ENCODE measurements around the gene TAGLN. TPM values are rescaled to one million over a fixed set of nuclear protein-coding genes. Genes with fewer than 3 reads are reported as not detected.

TAGLN gene
- polyA plus RNA-seq, 1 donor = 806 TPM

GRCh38 chr11:117171007-117171403 is 28.2 kb upstream of the TAGLN start:
- no CpG with 5 or more reads among the region's 2 CpGs for WGBS (ENCODE audit: insufficient coverage, low lambda C conversion rate)
- peak in 1 of 2 donors; percentile 23 for DNase-seq
- peaks cover 25% of the 10 kb centered on the region for H3K36me3 ChIP-seq (ENCODE audit: control insufficient read depth, insufficient read depth, low read length)
- peak overlapping the region; percentile 20 for H3K27ac ChIP-seq (ENCODE audit: low read length)
- no peaks in the 10 kb centered on the region for H3K27me3 ChIP-seq (ENCODE audit: control insufficient read depth, insufficient read depth, low read length)
- H3K9me3 ChIP-seq (ENCODE audit: control insufficient read depth, low read depth, low read length) = no peaks in the 10 kb centered on the region
- H3K4me1 ChIP-seq (ENCODE audit: control insufficient read depth, insufficient read depth, low read length) = peaks cover 24% of the 10 kb centered on the region
- H3K4me3 ChIP-seq (ENCODE audit: low read length) = no peak overlapping the region

- no peaks in the 10 kb centered on the region for H3K9me3 ChIP-seq (ENCODE audit: control insufficient read depth, low read depth, low read length)
- peak; percentile 77 to 83 for DNase-seq
- no peaks in the 10 kb centered on the region for H3K27me3 ChIP-seq (ENCODE audit: control insufficient read depth, insufficient read depth, low read length)
- H3K36me3 ChIP-seq (ENCODE audit: control insufficient read depth, insufficient read depth, low read length) = peaks cover 21% of the 10 kb centered on the region
- WGBS (ENCODE audit: insufficient coverage, low lambda C conversion rate) = no CpG with 5 or more reads among the region's 14 CpGs
- peak overlapping the region; percentile 64 for H3K27ac ChIP-seq (ENCODE audit: low read length)
- H3K4me3 ChIP-seq (ENCODE audit: low read length) = no peak overlapping the region
- peaks cover 24% of the 10 kb centered on the region for H3K4me1 ChIP-seq (ENCODE audit: control insufficient read depth, insufficient read depth, low read length)
Measured at GRCh38 chr11:117171404-117172061, 27.6 kb upstream of the TAGLN start.

- Histone ChIP-seq H3K9me3 (ENCODE audit: control insufficient read depth, low read depth, low read length) (no peaks in the 10 kb centered on the region), H3K27ac (ENCODE audit: low read length) (no peak overlapping the region), H3K4me3 (ENCODE audit: low read length) (no peak overlapping the region), H3K4me1 (ENCODE audit: control insufficient read depth, insufficient read depth, low read length) (peaks cover 24% of the 10 kb centered on the region), H3K27me3 (ENCODE audit: control insufficient read depth, insufficient read depth, low read length) (no peaks in the 10 kb centered on the region), H3K36me3 (ENCODE audit: control insufficient read depth, insufficient read depth, low read length) (peaks cover 10% of the 10 kb centered on the region)
- no CpG with 5 or more reads among the region's 14 CpGs for WGBS (ENCODE audit: insufficient coverage, low lambda C conversion rate)
- DNase-seq = no peak
Measured at GRCh38 chr11:117172724-117173421, 26.3 kb upstream of the TAGLN start.

- H3K9me3 ChIP-seq (ENCODE audit: control insufficient read depth, low read depth, low read length) = no peaks in the 10 kb centered on the region
- no CpG with 5 or more reads among the region's 7 CpGs for WGBS (ENCODE audit: insufficient coverage, low lambda C conversion rate)
- no peaks in the 10 kb centered on the region for H3K27me3 ChIP-seq (ENCODE audit: control insufficient read depth, insufficient read depth, low read length)
- H3K4me1 ChIP-seq (ENCODE audit: control insufficient read depth, insufficient read depth, low read length) = peaks cover 35% of the 10 kb centered on the region
- H3K36me3 ChIP-seq (ENCODE audit: control insufficient read depth, insufficient read depth, low read length) = peaks cover 4% of the 10 kb centered on the region
- no peak overlapping the region for H3K4me3 ChIP-seq (ENCODE audit: low read length)
- no peak for DNase-seq
- H3K27ac ChIP-seq (ENCODE audit: low read length) = no peak overlapping the region
Measured at GRCh38 chr11:117175104-117175503, 24.1 kb upstream of the TAGLN start.

GRCh38 chr11:117175781-117176180 is 23.4 kb upstream of the TAGLN start:
- H3K27me3 ChIP-seq (ENCODE audit: control insufficient read depth, insufficient read depth, low read length) = no peaks in the 10 kb centered on the region
- no peak overlapping the region for H3K4me3 ChIP-seq (ENCODE audit: low read length)
- H3K9me3 ChIP-seq (ENCODE audit: control insufficient read depth, low read depth, low read length) = no peaks in the 10 kb centered on the region
- DNase-seq = no peak
- H3K36me3 ChIP-seq (ENCODE audit: control insufficient read depth, insufficient read depth, low read length) = peaks cover 3% of the 10 kb centered on the region
- H3K27ac ChIP-seq (ENCODE audit: low read length) = no peak overlapping the region
- H3K4me1 ChIP-seq (ENCODE audit: control insufficient read depth, insufficient read depth, low read length) = peaks cover 40% of the 10 kb centered on the region
- WGBS (ENCODE audit: insufficient coverage, low lambda C conversion rate) = no CpG with 5 or more reads among the region's 5 CpGs

GRCh38 chr11:117176186-117176585 is 23.0 kb upstream of the TAGLN start:
- H3K27me3 ChIP-seq (ENCODE audit: control insufficient read depth, insufficient read depth, low read length) = no peaks in the 10 kb centered on the region
- WGBS (ENCODE audit: insufficient coverage, low lambda C conversion rate) = no CpG with 5 or more reads among the region's 1 CpG
- H3K27ac ChIP-seq (ENCODE audit: low read length) = no peak overlapping the region
- no peaks in the 10 kb centered on the region for H3K9me3 ChIP-seq (ENCODE audit: control insufficient read depth, low read depth, low read length)
- no peak overlapping the region for H3K4me3 ChIP-seq (ENCODE audit: low read length)
- DNase-seq = no peak
- H3K36me3 ChIP-seq (ENCODE audit: control insufficient read depth, insufficient read depth, low read length) = peaks cover 2% of the 10 kb centered on the region
- H3K4me1 ChIP-seq (ENCODE audit: control insufficient read depth, insufficient read depth, low read length) = peaks cover 42% of the 10 kb centered on the region

- WGBS (ENCODE audit: insufficient coverage, low lambda C conversion rate) = 47% methylated on average over 2 of the region's 10 CpGs
- peak overlapping the region; percentile 94 for H3K27ac ChIP-seq (ENCODE audit: low read length)
- peak overlapping the region; percentile 90 for H3K4me3 ChIP-seq (ENCODE audit: low read length)
Measured at GRCh38 chr11:117177534-117178209, 21.5 kb upstream of the TAGLN start.

GRCh38 chr11:117178210-117179034 is 20.7 kb upstream of the TAGLN start, which contains the start of gene SIDT2:
SIDT2 (plus strand) TSS chr11:117178743; CDS start chr11:117179264, 521 bp downstream.
- DNase-seq = peak; percentile 94 to 97
- Histone ChIP-seq H3K4me3 (ENCODE audit: low read length) (peak within 1 kb of the TSS; percentile 90), H3K27me3 (ENCODE audit: control insufficient read depth, insufficient read depth, low read length) (no peaks in the 10 kb centered on the region), H3K9me3 (ENCODE audit: control insufficient read depth, low read depth, low read length) (no peaks in the 10 kb centered on the region), H3K4me1 (ENCODE audit: control insufficient read depth, insufficient read depth, low read length) (peaks cover 20% of the 10 kb centered on the region), H3K36me3 (ENCODE audit: control insufficient read depth, insufficient read depth, low read length) (peaks cover 15% of the 10 kb centered on the region), H3K27ac (ENCODE audit: low read length) (peak within 1 kb of the TSS; percentile 94)
- WGBS (ENCODE audit: insufficient coverage, low lambda C conversion rate) = no CpG with 5 or more reads among the region's 51 CpGs

More at GRCh38 chr11:117177534-117178209, 21.5 kb upstream of the TAGLN start:
- DNase-seq = no peak
- Histone ChIP-seq H3K4me1 (ENCODE audit: control insufficient read depth, insufficient read depth, low read length) (peaks cover 28% of the 10 kb centered on the region), H3K27me3 (ENCODE audit: control insufficient read depth, insufficient read depth, low read length) (no peaks in the 10 kb centered on the region), H3K36me3 (ENCODE audit: control insufficient read depth, insufficient read depth, low read length) (peaks cover 13% of the 10 kb centered on the region), H3K9me3 (ENCODE audit: control insufficient read depth, low read depth, low read length) (no peaks in the 10 kb centered on the region)

- no peaks in the 10 kb centered on the region for H3K9me3 ChIP-seq (ENCODE audit: control insufficient read depth, low read depth, low read length)
- peak overlapping the region; percentile 94 for H3K27ac ChIP-seq (ENCODE audit: low read length)
- H3K4me3 ChIP-seq (ENCODE audit: low read length) = peak overlapping the region; percentile 90
- WGBS (ENCODE audit: insufficient coverage, low lambda C conversion rate) = no CpG with 5 or more reads among the region's 39 CpGs
- peak in 1 of 2 donors; percentile 63 for DNase-seq
- H3K36me3 ChIP-seq (ENCODE audit: control insufficient read depth, insufficient read depth, low read length) = peaks cover 20% of the 10 kb centered on the region
- H3K27me3 ChIP-seq (ENCODE audit: control insufficient read depth, insufficient read depth, low read length) = no peaks in the 10 kb centered on the region
- H3K4me1 ChIP-seq (ENCODE audit: control insufficient read depth, insufficient read depth, low read length) = peaks cover 25% of the 10 kb centered on the region
Measured at GRCh38 chr11:117179048-117179999, 19.8 kb upstream of the TAGLN start.

All from large intestine (tissue), 3 donors.